ENCODE results near the gene CHRNA3.

DNA sequence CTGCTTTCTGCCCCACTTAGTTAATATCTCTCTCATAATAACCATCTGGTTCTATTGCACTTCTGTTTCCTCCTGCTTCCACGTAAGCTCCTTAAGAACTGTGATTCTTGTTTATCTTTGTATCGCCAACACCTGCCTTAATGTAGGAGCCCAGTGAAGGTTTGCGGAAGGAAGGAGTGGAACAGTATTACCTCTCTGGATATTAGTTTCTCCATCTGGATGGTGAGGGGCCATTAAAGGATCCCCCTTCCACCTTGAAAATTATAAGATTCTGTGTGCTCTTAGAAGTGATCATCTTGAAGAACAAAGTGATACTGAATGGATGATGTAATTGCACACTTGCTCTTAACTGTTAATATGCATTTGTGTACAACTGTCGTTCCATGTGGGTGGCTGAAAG lies 53.3 kb downstream of the CHRNA3 start:
- no peak for TF ChIP-seq CTCF (conservative IDR thresholded peaks at IDR 0.05 in 1 of 2, IDR thresholded peaks at IDR 0.05 in 1 of 2; ENCODE audit: extremely low read depth in 1 of 2, insufficient read depth in 1 of 2, low read depth in 1 of 2, low read length in 2 of 2)
- TF ChIP-seq EZH2 (IDR thresholded peaks at IDR 0.05; ENCODE audit: borderline replicate concordance, low read length) = no peak

Measured in mammary epithelial cell (primary cell).